ENCODE data around the gene HEMK1.

HEMK1 gene

GRCh38 chr3:50587806-50588758 is 18.8 kb downstream of the HEMK1 start:
- no peak for DNase-seq (ENCODE audit: low read depth, low spot score)
- no peaks in the 10 kb centered on the region for H3K27me3 ChIP-seq (ENCODE audit: control insufficient read depth, insufficient read depth, low read length)
- no CpG with 5 or more reads among the region's 17 CpGs for WGBS (ENCODE audit: insufficient coverage, insufficient read length)
- H3K4me3 ChIP-seq (ENCODE audit: low read length), result no peak overlapping the region
- no peaks in the 10 kb centered on the region for H3K9me3 ChIP-seq (ENCODE audit: control insufficient read depth, insufficient read depth, low read length)
- no peaks in the 10 kb centered on the region for H3K36me3 ChIP-seq (ENCODE audit: control insufficient read depth, insufficient read depth, low read length)
- H3K4me1 ChIP-seq (ENCODE audit: control insufficient read depth, insufficient read depth, low read length), result no peaks in the 10 kb centered on the region
- no peak overlapping the region for H3K27ac ChIP-seq (ENCODE audit: low read length)

- Histone ChIP-seq H3K4me1 (ENCODE audit: control insufficient read depth, insufficient read depth, low read length) (no peaks in the 10 kb centered on the region), H3K4me3 (ENCODE audit: low read length) (no peak overlapping the region), H3K27ac (ENCODE audit: low read length) (no peak overlapping the region), H3K36me3 (ENCODE audit: control insufficient read depth, insufficient read depth, low read length) (no peaks in the 10 kb centered on the region), H3K9me3 (ENCODE audit: control insufficient read depth, insufficient read depth, low read length) (no peaks in the 10 kb centered on the region), H3K27me3 (ENCODE audit: control insufficient read depth, insufficient read depth, low read length) (no peaks in the 10 kb centered on the region)
- no peak for DNase-seq (ENCODE audit: low read depth, low spot score)
- no CpG with 5 or more reads among the region's 4 CpGs for WGBS (ENCODE audit: insufficient coverage, insufficient read length)
These were observed 19.6 kb downstream of the HEMK1 start for GRCh38 chr3:50588759-50589433.

- Histone ChIP-seq H3K27me3 (ENCODE audit: control insufficient read depth, insufficient read depth, low read length) (no peaks in the 10 kb centered on the region), H3K36me3 (ENCODE audit: control insufficient read depth, insufficient read depth, low read length) (no peaks in the 10 kb centered on the region), H3K27ac (ENCODE audit: low read length) (no peak overlapping the region), H3K9me3 (ENCODE audit: control insufficient read depth, insufficient read depth, low read length) (no peaks in the 10 kb centered on the region), H3K4me3 (ENCODE audit: low read length) (no peak overlapping the region), H3K4me1 (ENCODE audit: control insufficient read depth, insufficient read depth, low read length) (no peaks in the 10 kb centered on the region)
- no peak for DNase-seq (ENCODE audit: low read depth, low spot score)
- no CpG with 5 or more reads among the region's 9 CpGs for WGBS (ENCODE audit: insufficient coverage, insufficient read length)
These were observed 21.9 kb downstream of the HEMK1 start for GRCh38 chr3:50591196-50591741.

- DNase-seq (ENCODE audit: low read depth, low spot score), result no peak
- WGBS (ENCODE audit: insufficient coverage, insufficient read length), result no CpG with 5 or more reads among the region's 5 CpGs
- no peaks in the 10 kb centered on the region for H3K9me3 ChIP-seq (ENCODE audit: control insufficient read depth, insufficient read depth, low read length)
- H3K4me3 ChIP-seq (ENCODE audit: low read length), result no peak overlapping the region
- no peaks in the 10 kb centered on the region for H3K27me3 ChIP-seq (ENCODE audit: control insufficient read depth, insufficient read depth, low read length)
- H3K27ac ChIP-seq (ENCODE audit: low read length), result no peak overlapping the region
- no peaks in the 10 kb centered on the region for H3K4me1 ChIP-seq (ENCODE audit: control insufficient read depth, insufficient read depth, low read length)
- H3K36me3 ChIP-seq (ENCODE audit: control insufficient read depth, insufficient read depth, low read length), result no peaks in the 10 kb centered on the region
These were observed 23.2 kb downstream of the HEMK1 start for GRCh38 chr3:50592568-50592967.

GRCh38 chr3:50594253-50594785 is 25.0 kb downstream of the HEMK1 start:
- no CpG with 5 or more reads among the region's 2 CpGs for WGBS (ENCODE audit: insufficient coverage, insufficient read length)
- DNase-seq (ENCODE audit: low read depth, low spot score), result no peak
- no peaks in the 10 kb centered on the region for H3K4me1 ChIP-seq (ENCODE audit: control insufficient read depth, insufficient read depth, low read length)
- H3K4me3 ChIP-seq (ENCODE audit: low read length), result no peak overlapping the region
- H3K36me3 ChIP-seq (ENCODE audit: control insufficient read depth, insufficient read depth, low read length), result no peaks in the 10 kb centered on the region
- no peak overlapping the region for H3K27ac ChIP-seq (ENCODE audit: low read length)
- no peaks in the 10 kb centered on the region for H3K27me3 ChIP-seq (ENCODE audit: control insufficient read depth, insufficient read depth, low read length)
- no peaks in the 10 kb centered on the region for H3K9me3 ChIP-seq (ENCODE audit: control insufficient read depth, insufficient read depth, low read length)

GRCh38 chr3:50599115-50599715 is 29.9 kb downstream of the HEMK1 start:
- H3K36me3 ChIP-seq (ENCODE audit: control insufficient read depth, insufficient read depth, low read length), result no peaks in the 10 kb centered on the region
- H3K4me1 ChIP-seq (ENCODE audit: control insufficient read depth, insufficient read depth, low read length), result no peaks in the 10 kb centered on the region
- H3K27ac ChIP-seq (ENCODE audit: low read length), result no peak overlapping the region
- no peak for DNase-seq (ENCODE audit: low read depth, low spot score)
- H3K9me3 ChIP-seq (ENCODE audit: control insufficient read depth, insufficient read depth, low read length), result no peaks in the 10 kb centered on the region
- no peak overlapping the region for H3K4me3 ChIP-seq (ENCODE audit: low read length)
- WGBS (ENCODE audit: insufficient coverage, insufficient read length), result no CpG with 5 or more reads among the region's 6 CpGs
- H3K27me3 ChIP-seq (ENCODE audit: control insufficient read depth, insufficient read depth, low read length), result no peaks in the 10 kb centered on the region

- Histone ChIP-seq H3K36me3 (ENCODE audit: control insufficient read depth, insufficient read depth, low read length) (no peaks in the 10 kb centered on the region), H3K27me3 (ENCODE audit: control insufficient read depth, insufficient read depth, low read length) (no peaks in the 10 kb centered on the region), H3K4me3 (ENCODE audit: low read length) (no peak overlapping the region), H3K9me3 (ENCODE audit: control insufficient read depth, insufficient read depth, low read length) (no peaks in the 10 kb centered on the region), H3K27ac (ENCODE audit: low read length) (no peak overlapping the region), H3K4me1 (ENCODE audit: control insufficient read depth, insufficient read depth, low read length) (no peaks in the 10 kb centered on the region)
- no peak for DNase-seq (ENCODE audit: low read depth, low spot score)
- no CpG with 5 or more reads among the region's 1 CpG for WGBS (ENCODE audit: insufficient coverage, insufficient read length)
These were observed 30.4 kb downstream of the HEMK1 start for GRCh38 chr3:50599716-50600118.

GRCh38 chr3:50600141-50600753 is 30.9 kb downstream of the HEMK1 start:
- H3K27ac ChIP-seq (ENCODE audit: low read length), result no peak overlapping the region
- H3K4me1 ChIP-seq (ENCODE audit: control insufficient read depth, insufficient read depth, low read length), result no peaks in the 10 kb centered on the region
- H3K9me3 ChIP-seq (ENCODE audit: control insufficient read depth, insufficient read depth, low read length), result no peaks in the 10 kb centered on the region
- no CpG with 5 or more reads among the region's 9 CpGs for WGBS (ENCODE audit: insufficient coverage, insufficient read length)
- no peak overlapping the region for H3K4me3 ChIP-seq (ENCODE audit: low read length)
- no peak for DNase-seq (ENCODE audit: low read depth, low spot score)
- no peaks in the 10 kb centered on the region for H3K36me3 ChIP-seq (ENCODE audit: control insufficient read depth, insufficient read depth, low read length)
- no peaks in the 10 kb centered on the region for H3K27me3 ChIP-seq (ENCODE audit: control insufficient read depth, insufficient read depth, low read length)

- no peaks in the 10 kb centered on the region for H3K4me1 ChIP-seq (ENCODE audit: control insufficient read depth, insufficient read depth, low read length)
- no peak overlapping the region for H3K4me3 ChIP-seq (ENCODE audit: low read length)
- no peaks in the 10 kb centered on the region for H3K27me3 ChIP-seq (ENCODE audit: control insufficient read depth, insufficient read depth, low read length)
- H3K27ac ChIP-seq (ENCODE audit: low read length), result no peak overlapping the region
- no CpG with 5 or more reads among the region's 14 CpGs for WGBS (ENCODE audit: insufficient coverage, insufficient read length)
- DNase-seq (ENCODE audit: low read depth, low spot score), result no peak
- H3K9me3 ChIP-seq (ENCODE audit: control insufficient read depth, insufficient read depth, low read length), result no peaks in the 10 kb centered on the region
- H3K36me3 ChIP-seq (ENCODE audit: control insufficient read depth, insufficient read depth, low read length), result no peaks in the 10 kb centered on the region
These were observed 31.7 kb downstream of the HEMK1 start for GRCh38 chr3:50600841-50601591.
